ENCODE results near the gene CACNA1B. TPM values are rescaled to one million over a fixed set of nuclear protein-coding genes. Genes with fewer than 3 reads are reported as not detected.
"Not testable (repeated sequence)": the region's sequence is repeated elsewhere in the genome, so short reads cannot be mapped to it uniquely, and the experiment has no call there.

The CACNA1B gene
- total RNA-seq, 1 donor from 2014 or later, result 0.84 TPM

DNA sequence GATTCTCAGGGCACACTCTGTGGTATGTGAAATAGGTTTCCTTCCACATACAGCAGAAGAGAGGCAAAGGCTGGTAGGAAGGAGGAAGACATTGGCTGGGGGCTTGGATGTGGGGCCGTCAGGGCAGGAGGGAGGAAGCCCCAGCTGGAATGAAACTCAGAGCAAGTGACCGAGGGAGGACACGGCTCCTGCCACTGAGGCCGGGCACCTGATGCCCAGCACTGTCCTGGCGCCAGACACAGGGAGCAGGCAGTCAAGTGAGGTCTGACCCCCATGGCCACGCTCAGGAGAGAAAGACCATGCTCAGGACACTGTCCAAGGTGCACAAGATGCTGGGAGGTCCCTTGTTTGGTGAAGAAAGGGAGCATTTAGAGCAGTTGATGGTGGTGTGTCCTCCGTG is 245.5 kb downstream of the CACNA1B start:
- Histone ChIP-seq H3K4me3 (ENCODE audit: low read depth, low read length) (no peak overlapping the region), H3K36me3 (ENCODE audit: control insufficient read depth, insufficient read depth, low read length) (no peaks in the 10 kb centered on the region), H3K27me3 (ENCODE audit: control insufficient read depth, insufficient read depth, low read length) (no peaks in the 10 kb centered on the region)
- TF ChIP-seq, protein P1, sequence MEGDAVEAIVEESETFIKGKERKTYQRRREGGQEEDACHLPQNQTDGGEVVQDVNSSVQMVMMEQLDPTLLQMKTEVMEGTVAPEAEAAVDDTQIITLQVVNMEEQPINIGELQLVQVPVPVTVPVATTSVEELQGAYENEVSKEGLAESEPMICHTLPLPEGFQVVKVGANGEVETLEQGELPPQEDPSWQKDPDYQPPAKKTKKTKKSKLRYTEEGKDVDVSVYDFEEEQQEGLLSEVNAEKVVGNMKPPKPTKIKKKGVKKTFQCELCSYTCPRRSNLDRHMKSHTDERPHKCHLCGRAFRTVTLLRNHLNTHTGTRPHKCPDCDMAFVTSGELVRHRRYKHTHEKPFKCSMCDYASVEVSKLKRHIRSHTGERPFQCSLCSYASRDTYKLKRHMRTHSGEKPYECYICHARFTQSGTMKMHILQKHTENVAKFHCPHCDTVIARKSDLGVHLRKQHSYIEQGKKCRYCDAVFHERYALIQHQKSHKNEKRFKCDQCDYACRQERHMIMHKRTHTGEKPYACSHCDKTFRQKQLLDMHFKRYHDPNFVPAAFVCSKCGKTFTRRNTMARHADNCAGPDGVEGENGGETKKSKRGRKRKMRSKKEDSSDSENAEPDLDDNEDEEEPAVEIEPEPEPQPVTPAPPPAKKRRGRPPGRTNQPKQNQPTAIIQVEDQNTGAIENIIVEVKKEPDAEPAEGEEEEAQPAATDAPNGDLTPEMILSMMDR (IDR thresholded peaks at IDR 0.05; ENCODE audit: insufficient read depth, low read length, poor library complexity, severe bottlenecking), result no peak
- no peak for DNase-seq (ENCODE audit: low read depth)

DNA sequence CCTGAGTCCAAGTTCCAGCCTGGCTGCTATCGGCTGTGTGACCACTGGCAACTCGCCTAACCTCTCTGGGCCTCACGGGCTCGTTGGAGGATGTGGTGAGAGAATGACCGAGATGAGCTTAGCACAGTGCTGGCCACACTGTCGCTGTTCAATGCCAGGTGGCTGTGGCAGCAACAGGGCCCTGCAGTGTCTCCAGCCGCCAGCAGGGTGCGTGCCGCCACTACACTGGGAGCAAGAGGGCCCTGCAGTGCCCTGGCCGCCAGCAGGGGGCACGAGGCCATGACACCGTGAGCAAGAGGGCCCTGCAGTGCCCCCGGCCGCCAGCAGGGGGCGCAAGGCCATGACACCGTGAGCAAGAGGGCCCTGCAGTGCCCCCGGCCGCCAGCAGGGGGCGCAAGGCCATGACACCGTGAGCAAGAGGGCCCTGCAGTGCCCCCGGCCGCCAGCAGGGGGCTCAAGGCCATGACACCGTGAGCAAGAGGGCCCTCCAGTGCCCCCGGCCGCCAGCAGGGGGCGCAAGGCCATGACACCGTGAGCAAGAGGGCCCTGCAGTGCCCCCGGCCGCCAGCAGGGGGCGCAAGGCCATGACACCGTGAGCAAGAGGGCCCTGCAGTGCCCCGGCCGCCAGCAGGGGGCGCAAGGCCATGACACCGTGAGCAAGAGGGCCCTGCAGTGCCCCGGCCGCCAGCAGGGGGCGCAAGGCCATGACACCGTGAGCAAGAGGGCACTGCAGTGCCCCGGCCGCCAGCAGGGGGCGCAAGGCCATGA is 248.7 kb downstream of the CACNA1B start:
- not testable (repeated sequence) for H3K36me3 ChIP-seq (ENCODE audit: control insufficient read depth, insufficient read depth, low read length); DNase-seq (ENCODE audit: low read depth); H3K4me3 ChIP-seq (ENCODE audit: low read depth, low read length); H3K27me3 ChIP-seq (ENCODE audit: control insufficient read depth, insufficient read depth, low read length)

DNA sequence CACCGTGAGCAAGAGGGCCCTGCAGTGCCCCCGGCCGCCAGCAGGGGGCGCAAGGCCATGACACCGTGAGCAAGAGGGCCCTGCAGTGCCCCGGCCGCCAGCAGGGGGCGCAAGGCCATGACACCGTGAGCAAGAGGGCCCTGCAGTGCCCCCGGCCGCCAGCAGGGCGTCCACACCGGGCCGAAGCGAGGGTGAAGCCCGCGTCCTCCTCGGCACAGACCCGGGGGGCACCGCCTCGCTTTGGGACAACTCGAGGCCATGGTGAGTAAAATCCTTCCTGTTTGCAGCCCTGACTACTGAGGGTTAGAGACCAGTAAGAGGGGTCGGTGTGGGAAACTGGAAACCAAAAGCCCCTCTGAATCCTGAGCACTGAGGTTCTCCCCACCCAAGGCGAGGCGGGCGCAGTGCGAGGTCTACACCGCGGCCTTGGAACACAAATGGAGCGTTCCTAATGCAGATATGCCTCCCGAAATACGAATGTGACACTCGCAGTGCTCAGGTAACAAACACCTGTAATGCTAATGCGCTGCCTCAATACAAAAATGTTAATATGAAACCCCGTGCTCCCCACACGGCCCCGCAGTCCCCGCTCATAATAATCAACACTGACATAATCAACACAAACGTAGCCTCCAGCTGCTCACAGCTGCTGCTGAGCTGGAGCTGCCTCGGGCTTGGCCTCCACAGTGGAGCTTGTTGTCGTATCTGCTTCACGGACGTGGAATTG is 249.4 kb downstream of the CACNA1B start:
- H3K36me3 ChIP-seq (ENCODE audit: control insufficient read depth, insufficient read depth, low read length); H3K4me3 ChIP-seq (ENCODE audit: low read depth, low read length); H3K27me3 ChIP-seq (ENCODE audit: control insufficient read depth, insufficient read depth, low read length); DNase-seq (ENCODE audit: low read depth): not testable (repeated sequence)

DNA sequence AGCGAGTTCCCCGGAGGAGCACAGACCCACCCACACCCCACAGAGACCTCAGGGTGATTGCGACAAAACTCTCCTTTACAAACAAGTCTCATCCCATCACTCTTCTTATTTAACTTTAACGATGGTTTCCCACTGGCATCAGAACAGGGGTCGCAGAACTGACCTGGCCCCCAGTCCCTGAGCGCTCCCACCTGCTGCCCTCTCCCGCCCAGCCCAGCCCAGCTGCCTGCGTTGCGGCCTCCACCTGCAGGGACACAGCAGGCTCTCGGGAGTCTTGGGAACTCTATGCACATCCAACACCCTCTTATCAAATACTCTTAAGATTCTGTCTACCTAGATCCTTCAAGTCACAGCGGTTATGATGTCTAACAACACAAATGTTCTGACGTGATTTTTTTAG is 250.4 kb downstream of the CACNA1B start:
- not testable (repeated sequence) for H3K4me3 ChIP-seq (ENCODE audit: low read depth, low read length); H3K36me3 ChIP-seq (ENCODE audit: control insufficient read depth, insufficient read depth, low read length); H3K27me3 ChIP-seq (ENCODE audit: control insufficient read depth, insufficient read depth, low read length); DNase-seq (ENCODE audit: low read depth)

DNA sequence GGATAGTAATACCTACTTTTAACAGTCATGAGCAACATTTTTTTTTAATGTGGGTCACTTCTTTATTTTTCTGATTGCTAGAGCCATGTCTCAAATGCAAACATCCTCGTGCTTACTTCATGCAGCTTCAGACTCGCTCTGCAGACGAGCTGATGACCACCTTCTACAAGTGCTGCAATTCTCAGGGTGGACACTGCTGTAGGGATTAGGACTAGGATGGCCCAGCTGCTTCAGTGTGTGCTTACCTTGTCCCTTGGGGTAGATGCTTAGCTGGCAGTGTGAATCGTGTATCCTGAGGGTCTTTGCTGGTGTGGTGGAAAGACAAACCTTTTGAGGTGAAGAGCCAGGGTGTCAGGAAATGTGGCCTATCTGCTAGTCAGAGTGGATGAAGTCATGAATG is 251.7 kb downstream of the CACNA1B start:
- DNase-seq (ENCODE audit: low read depth); H3K36me3 ChIP-seq (ENCODE audit: control insufficient read depth, insufficient read depth, low read length); H3K27me3 ChIP-seq (ENCODE audit: control insufficient read depth, insufficient read depth, low read length): not testable (repeated sequence)

DNA sequence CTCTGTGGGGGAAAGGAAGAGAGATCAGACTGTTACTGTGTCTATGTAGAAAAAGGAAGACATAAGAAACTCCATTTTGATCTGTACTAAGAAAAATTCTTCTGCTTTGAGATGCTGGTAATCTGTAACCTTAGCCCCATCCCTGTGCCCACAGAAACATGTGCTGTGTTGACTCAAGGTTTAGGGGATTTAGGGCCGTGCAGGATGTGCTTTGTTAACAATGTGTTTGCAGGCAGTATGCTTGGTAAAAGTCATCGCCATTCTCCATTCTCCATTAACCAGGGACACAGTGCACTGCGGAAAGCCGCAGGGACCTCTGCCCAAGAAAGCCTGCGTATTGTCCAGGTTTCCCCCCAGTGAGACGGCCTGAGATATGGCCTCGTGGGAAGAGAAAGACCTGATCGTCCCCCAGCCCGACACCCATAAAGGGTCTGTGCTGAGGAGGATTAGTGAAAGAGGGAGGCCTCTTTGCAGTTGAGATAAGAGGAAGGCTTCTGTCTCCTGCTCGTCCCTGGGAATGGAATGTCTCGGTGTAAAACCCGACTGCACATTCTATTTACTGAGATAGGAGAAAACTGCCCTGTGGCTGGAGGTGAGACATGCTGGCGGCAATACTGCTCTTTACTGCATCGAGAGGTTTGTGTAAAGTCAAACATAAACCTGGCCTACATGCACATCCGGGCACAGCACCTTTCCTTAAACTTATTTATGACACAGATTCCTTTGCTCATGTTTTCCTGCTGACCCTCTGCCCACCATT is 255.5 kb downstream of the CACNA1B start:
- not testable (repeated sequence) for H3K27me3 ChIP-seq (ENCODE audit: control insufficient read depth, insufficient read depth, low read length); H3K4me3 ChIP-seq (ENCODE audit: low read depth, low read length); DNase-seq (ENCODE audit: low read depth)

More for the DNA sequence above, 251.7 kb downstream of the CACNA1B start:
- not testable (repeated sequence) for H3K4me3 ChIP-seq (ENCODE audit: low read depth, low read length)

DNA sequence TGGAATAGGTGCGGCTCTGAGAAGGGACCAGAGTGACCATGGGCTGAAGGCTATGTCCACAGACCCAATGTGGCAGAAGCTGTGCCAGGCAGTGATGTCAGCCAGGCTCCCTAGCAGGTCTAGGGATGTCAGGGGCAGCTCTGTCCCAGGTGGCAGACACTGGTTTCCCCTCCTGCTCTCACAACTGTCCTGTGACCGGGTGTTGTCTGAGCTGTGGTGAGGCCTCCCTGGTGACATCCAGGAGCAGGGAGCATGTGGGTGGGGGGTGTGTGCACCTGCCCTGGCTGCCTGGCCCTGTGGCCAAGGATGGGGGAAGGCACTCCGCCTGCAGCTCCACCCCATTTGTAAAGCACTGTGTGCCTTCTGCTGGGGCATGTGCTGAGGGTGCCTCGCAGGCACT is 257.0 kb downstream of the CACNA1B start:
- not testable (repeated sequence) for H3K36me3 ChIP-seq (ENCODE audit: control insufficient read depth, insufficient read depth, low read length); H3K27me3 ChIP-seq (ENCODE audit: control insufficient read depth, insufficient read depth, low read length); DNase-seq (ENCODE audit: low read depth); H3K4me3 ChIP-seq (ENCODE audit: low read depth, low read length)

More for the DNA sequence above, 255.5 kb downstream of the CACNA1B start:
- H3K36me3 ChIP-seq (ENCODE audit: control insufficient read depth, insufficient read depth, low read length), result not testable (repeated sequence)

DNA sequence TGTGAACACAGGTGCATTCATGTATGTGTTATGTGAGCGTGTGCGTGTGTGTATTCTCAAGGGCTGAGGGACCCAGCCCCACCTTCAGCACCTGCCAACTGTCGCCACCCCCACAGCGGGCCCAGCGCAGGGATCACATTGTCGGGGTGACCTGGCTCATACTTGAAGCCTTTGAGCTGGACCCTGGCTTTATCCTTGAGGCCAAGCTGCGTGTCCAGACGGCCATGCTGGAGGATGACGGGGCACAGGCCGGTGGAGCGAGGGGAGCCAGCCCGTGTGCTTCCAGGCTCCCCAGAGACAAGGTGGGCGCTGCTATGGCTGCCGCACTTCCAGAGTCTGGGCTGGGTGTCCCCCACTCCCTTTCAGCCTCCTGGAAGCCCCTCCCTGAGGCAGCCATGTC is 261.5 kb downstream of the CACNA1B start:
- H3K4me3 ChIP-seq (ENCODE audit: low read depth, low read length); H3K27me3 ChIP-seq (ENCODE audit: control insufficient read depth, insufficient read depth, low read length); DNase-seq (ENCODE audit: low read depth); H3K36me3 ChIP-seq (ENCODE audit: control insufficient read depth, insufficient read depth, low read length): not testable (repeated sequence)

DNA sequence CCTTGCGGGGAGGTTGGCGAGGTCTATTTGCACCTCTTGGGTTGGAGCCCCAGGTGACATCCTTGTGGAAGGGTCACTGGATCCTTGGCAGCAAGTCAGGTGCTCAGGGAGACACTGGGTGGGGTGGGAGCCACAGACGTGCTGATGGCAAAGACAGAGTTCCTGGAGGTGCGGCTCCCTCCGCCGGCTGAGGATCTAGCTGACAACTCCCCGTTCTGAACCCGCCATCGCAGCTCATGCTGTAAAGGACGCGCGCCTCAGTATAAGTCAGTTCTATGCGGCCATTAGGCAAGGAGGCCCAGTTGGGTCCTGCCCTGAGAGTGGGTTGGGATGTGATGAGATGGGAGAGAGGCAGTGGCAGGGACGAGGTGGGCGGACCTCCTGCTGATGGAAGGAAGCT is 263.4 kb downstream of the CACNA1B start:
- H3K36me3 ChIP-seq (ENCODE audit: control insufficient read depth, insufficient read depth, low read length); H3K27me3 ChIP-seq (ENCODE audit: control insufficient read depth, insufficient read depth, low read length); DNase-seq (ENCODE audit: low read depth); H3K4me3 ChIP-seq (ENCODE audit: low read depth, low read length): not testable (repeated sequence)

DNA sequence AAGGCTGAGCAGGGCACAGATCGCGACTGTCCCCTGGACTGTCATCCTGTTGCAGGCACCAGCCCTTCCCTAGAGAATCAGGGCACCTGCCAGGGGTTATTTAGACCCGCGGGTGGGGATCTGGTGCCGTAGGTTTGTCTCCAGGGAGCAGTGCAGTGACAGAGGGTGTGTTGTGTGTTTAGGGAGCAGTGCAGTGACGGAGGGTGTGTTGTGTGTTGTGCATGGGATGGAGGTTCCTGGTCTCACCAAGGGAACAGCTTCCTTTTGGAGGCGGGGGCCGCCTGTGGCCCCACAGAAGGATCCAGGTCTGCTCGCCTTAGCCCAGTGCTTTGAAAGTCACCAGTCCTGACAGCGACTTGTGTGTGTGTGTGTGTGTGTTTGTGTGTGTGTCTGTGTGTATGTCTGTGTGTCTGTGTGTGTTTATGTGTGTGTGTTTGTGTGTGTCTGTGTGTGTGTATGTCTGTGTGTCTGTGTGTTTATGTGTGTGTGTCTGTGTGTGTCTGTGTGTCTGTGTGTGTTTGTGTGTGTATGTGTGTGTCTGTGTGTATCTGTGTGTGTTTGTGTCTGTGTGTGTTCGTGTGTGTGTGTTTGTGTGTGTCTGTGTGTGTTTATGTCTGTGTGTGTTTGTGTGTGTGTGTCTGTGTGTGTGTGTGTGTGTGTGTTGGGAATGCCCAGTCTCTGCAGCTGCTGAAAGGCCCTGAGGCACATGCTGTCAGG is 265.1 kb downstream of the CACNA1B start:
- DNase-seq (ENCODE audit: low read depth); H3K36me3 ChIP-seq (ENCODE audit: control insufficient read depth, insufficient read depth, low read length); H3K27me3 ChIP-seq (ENCODE audit: control insufficient read depth, insufficient read depth, low read length); H3K4me3 ChIP-seq (ENCODE audit: low read depth, low read length): not testable (repeated sequence)

DNA sequence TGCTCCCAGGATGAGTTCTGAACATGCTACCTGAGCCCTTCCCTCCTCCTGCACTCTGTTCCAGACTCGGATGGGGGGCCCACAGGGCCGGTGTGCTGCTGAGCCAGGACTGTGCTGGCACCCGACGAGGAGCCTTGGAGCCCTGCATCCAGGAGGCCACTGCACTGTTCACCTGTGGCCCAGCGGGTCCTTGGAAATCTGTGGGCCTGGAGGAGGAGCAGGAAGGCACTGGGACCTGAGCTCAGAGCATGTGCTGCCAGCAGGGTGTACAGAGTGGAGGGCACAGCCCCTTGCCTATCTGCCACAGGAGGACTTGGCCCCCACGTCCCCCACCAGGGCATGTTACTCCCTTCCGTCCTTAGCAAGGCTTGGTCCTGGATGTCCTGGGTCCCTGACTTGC is 265.9 kb downstream of the CACNA1B start:
- not testable (repeated sequence) for H3K27me3 ChIP-seq (ENCODE audit: control insufficient read depth, insufficient read depth, low read length); H3K4me3 ChIP-seq (ENCODE audit: low read depth, low read length); DNase-seq (ENCODE audit: low read depth); H3K36me3 ChIP-seq (ENCODE audit: control insufficient read depth, insufficient read depth, low read length)

DNA sequence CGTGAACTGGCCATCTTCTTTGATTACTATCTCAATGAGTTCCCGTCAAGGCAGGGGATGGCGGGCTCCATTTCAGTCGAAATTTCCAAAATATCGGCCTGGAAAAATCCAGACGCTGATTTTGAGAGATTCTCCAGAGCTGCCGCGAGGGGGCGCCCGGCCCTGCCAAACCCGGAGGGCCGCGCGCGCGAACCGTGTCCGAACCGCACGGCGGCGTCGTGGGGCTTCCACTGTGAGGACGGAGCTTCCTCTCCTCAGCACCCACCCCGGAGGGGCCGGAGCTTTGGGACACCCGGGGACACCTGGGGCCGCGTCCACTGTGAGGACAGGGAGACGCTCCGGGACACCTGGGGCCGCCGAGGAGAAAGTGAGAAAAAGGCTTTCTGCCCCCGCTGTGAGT is 270.0 kb downstream of the CACNA1B start:
- H3K4me3 ChIP-seq (ENCODE audit: low read depth, low read length); H3K36me3 ChIP-seq (ENCODE audit: control insufficient read depth, insufficient read depth, low read length); DNase-seq (ENCODE audit: low read depth); H3K27me3 ChIP-seq (ENCODE audit: control insufficient read depth, insufficient read depth, low read length): not testable (repeated sequence)
